IPS DF 4.7 (cell line): ENCODE results near the gene CACNA1S.

ENCODE experiments used
- DNase-seq: peaks from one replicate; pipeline ENCODE4 v3.0.0-alpha.2; 2013; ENCODE audit warnings: low spot score; ENCODE audit errors: extremely low read depth

The CACNA1S gene

GRCh38 chr1:201116091-201116490 lies 3.9 kb upstream of the CACNA1S start:
- DNase-seq: no peak

- no peak for DNase-seq
These were observed 3.2 kb upstream of the CACNA1S start for GRCh38 chr1:201115390-201115937.

- peak; percentile 91 for DNase-seq
These were observed 2.3 kb upstream of the CACNA1S start for GRCh38 chr1:201114245-201115131.

GRCh38 chr1:201113451-201114244 lies 1.4 kb upstream of the CACNA1S start:
- DNase-seq: no peak

GRCh38 chr1:201112926-201113325 lies 700 bp upstream of the CACNA1S start:
- no peak for DNase-seq

DNA sequence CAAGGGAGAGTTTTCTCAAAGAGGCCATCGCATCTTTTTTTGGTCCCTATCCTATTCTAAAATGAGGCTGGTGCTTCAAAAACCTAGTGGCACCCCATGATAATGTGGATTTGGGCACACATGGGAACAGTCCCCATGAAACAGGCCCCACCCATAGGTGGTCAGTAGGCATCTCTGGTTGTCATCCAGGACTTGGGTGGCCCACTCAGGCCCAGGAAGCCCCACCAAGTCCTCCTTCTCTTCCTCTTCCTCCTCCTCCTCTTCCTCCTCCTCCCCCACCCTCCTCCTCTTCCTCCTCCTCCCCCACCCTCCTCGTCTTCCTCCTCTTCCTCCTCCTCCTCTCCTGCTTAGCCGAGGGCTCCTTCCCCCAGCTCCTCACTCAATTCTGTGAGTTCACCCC lies 554 bp downstream of the CACNA1S start:
- DNase-seq: no peak

- DNase-seq: no peak
These were observed 1.1 kb downstream of the CACNA1S start for GRCh38 chr1:201111156-201111555.

- no peak for DNase-seq
These were observed 1.6 kb downstream of the CACNA1S start for GRCh38 chr1:201110616-201111015.

- no peak for DNase-seq
These were observed 2.1 kb downstream of the CACNA1S start for GRCh38 chr1:201110138-201110537.

DNA sequence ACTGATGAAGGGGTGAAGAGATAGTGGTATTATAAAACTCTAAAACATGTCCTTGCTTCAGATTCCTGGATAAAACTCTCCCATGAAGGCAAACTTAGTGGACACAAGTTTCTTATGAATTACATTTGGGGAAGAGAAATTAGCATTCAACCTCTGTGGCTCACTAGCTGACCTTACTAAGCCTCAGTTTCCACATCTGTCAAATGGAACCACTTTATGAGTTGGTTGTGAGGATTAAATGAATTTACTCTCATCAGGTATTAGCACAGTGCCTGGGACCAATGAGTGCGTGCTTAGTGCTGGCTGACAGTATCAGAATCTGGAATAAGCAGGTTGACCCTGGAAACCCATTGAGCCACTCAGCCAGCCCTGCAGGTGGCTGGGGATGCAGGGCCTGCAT lies 2.6 kb downstream of the CACNA1S start:
- no peak for DNase-seq

- no peak for DNase-seq
These were observed 3.6 kb downstream of the CACNA1S start for GRCh38 chr1:201108614-201109013.

DNA sequence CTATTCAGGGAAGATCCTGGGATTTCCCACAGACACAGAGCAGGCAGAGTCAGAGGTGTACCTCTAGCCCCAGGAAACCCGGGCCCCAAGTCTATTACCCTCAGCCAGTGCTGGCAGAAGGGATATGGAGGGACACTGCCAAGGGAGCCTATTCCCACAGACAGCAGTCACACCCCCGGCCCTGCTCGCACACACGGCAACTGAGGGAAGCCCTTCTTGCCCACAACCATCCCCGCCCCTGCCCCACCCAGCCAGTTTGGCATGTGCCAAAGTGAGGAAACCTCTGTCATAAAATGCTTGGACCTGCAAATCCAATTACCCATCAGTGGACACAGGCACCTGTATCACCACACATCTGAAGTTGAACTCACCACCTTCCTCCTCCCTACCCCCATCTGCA lies 6.5 kb downstream of the CACNA1S start:
- no peak for DNase-seq

- no peak for DNase-seq
These were observed 8.1 kb downstream of the CACNA1S start for GRCh38 chr1:201104141-201104540.

DNA sequence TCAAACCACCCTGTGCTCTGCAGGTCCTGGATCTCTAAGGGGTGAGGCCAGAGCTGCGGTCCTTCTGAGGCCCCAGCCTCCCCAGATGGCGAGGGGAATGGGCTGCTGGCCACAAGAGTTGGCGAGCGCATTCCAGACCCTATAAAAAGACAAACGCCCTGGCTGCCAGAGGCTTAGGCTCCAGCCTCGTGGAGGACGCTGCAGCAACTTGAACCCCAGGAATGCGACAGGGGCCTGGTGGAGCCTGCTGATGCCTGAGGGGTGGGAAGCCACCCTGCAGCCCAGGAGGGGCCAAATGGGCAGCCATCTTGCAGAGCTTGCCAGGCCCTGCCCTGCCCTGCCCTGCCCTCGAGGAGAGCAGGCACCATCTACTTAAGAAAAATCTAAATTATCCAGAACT lies 8.6 kb downstream of the CACNA1S start:
- no peak for DNase-seq

DNA sequence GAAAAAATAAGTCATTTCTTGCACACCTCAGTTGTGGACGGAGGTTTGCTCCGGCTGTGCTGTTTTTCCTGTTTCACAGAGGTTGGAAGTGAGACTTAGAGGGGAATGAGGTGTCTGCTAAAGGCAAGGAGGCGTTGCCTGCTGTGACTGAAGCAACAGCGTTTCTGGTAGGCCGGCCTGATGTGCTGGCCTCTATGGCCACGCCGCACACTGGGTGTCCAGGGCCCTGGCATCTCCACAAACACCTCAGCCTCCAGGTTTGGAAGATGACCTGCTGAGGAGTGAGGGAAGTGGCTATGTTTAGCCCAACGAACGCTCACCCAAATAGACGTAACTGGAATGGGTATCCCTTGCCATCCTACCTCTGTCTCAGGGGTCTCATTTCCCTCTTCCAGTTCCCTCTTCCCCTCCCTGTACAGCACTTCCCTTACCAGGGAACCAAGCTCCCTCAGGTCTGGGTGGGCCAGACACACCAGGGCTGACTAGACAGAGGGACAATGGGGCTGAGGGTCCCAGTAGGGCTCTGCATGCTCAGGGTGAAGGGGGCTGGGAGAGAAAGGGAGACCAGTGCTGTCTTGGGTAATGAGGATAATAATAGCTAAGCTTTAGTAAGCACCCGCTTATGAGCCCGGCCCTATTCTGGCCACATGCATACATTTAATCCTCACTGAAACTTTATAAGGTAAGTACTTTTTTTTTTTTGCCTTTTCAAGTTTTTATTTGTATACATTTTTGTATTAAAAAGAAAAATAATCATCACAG lies 11.9 kb downstream of the CACNA1S start:
- DNase-seq: no peak

- no peak for DNase-seq
These were observed 13.1 kb downstream of the CACNA1S start for GRCh38 chr1:201098992-201099677.

DNA sequence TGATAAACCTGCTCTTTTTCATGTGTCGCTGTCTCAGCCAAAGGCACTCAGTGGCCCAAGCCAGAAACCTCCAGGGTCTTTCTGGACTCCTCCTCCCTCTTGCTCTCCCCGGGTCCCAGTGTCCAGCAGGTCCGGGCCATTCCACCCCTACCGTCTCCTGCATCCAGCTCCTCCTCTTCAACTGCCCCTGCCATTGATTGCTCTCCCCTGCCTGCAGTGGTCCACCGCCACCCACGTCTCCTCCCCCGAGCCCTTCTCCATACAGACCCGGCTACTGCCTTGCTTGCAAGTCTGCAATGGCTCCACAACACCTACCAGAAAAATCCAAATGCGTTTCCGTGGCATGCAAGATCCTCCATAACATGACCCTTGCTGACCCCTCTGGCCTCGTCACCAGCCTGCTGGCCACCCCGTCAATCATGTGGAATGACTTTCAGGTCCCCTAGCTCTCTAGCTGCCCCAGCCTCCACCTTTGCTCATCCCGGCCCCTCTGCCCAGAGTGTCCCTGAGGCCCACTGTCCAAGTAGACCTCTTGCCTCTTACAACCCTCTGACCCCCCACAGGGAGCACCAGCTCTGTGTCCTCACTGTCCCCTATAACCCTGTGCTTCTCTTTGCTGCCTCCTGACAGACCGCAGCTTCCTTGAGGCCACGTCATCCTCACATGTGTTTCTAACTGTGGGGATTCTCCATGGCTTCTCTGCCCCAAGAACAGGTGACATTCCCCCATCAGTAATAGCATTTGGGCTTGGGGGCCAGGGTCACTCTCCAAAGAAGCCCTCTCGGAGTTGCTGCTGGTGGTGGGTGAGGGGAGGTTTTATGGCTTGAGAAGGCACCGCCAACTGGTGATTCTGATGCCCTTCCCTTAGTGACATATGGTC lies 15.0 kb downstream of the CACNA1S start:
- no peak for DNase-seq

GRCh38 chr1:201096041-201096461 lies 16.2 kb downstream of the CACNA1S start:
- DNase-seq: no peak

DNA sequence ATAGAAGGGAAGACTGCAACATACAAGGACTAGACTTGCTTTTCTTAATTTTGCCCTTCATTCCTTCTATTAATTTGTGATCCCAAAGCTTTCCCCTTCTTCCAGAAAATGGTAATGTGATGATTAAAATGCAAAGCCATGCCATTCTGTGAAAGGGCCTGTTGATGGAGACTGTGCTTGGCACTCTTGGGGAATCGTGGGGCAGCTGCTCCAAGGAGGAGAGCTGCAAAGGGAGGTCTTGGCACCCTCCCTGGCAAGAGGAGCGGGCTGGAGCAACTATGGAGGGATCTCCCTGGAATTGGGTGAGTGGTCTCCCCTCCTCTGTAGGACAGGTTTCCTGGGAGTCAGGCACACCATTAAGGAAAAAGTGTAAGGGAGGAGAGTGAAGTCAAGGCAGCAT lies 16.6 kb downstream of the CACNA1S start:
- no peak for DNase-seq

DNA sequence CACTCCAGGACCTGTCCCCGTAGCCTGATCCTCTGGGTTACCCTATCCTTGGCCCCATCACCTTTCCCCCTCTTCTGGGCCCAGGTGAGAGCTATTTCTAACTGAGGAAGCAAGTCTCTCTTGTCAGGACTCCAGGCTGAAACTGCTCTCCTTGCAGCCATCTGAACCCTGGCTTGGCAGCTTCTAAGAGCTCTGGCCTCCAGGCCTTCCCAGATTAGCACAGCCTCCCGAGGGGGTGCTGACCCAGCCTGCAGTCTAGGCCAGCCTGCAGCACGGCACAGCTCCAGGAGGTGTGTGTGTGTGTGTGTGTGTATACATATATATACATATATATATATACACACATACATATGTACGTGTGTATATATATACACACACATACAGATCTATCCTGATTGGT lies 17.4 kb downstream of the CACNA1S start:
- no peak for DNase-seq
